ENCODE results near the gene SLC9A3. TPM values are rescaled to one million over a fixed set of nuclear protein-coding genes. Genes with fewer than 3 reads are reported as not detected.
A peak's percentile ranks its signal among the peaks of the same experiment; 100 is the strongest.

Gene SLC9A3
- total RNA-seq, 2 donors from 2014 or later: 78.1 to 170 TPM

DNA sequence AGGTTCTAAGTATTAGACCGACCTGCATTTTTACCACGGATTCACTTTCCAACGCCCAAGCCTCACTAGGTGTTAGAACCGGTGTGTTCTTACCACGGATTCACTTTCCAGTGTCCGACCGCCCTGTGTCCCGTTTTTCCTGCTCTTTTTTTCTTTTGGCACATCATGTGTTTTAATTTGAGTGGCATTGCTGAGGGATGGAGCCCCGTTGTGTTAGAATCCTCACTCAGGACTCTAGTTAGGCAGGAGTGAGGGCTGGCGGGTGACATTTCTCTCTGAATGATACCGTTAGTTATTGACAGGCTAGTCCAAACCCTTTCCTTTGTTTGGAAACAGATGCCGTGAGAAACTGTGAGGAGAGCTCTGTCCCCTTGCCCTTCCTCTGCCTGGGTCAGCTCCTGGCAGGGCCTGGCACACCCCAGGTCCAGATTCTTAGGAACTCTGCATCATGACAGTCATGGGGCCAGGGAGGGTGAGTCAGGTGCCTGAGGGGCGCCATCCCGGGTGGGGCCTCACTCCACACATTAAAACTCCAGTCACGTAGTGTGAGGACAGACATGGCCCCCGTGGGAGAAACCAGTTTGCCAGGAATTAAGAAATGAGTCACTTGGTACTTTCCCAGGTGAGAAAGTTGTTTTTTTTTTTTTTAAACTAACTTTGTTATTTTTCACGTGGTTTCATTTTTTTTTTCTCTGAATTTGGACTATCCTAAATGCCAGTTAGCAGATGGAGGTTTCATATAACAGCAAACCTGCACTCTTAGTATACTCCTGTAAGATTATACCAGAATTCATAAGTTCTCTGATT lies 65.5 kb downstream of the SLC9A3 start:
- DNase-seq (peak in 1 of 2 donors; percentile 8), ATAC-seq (no peak)
- intact Hi-C loops (cut with DNase I, micrococcal nuclease): no loop called here

DNA sequence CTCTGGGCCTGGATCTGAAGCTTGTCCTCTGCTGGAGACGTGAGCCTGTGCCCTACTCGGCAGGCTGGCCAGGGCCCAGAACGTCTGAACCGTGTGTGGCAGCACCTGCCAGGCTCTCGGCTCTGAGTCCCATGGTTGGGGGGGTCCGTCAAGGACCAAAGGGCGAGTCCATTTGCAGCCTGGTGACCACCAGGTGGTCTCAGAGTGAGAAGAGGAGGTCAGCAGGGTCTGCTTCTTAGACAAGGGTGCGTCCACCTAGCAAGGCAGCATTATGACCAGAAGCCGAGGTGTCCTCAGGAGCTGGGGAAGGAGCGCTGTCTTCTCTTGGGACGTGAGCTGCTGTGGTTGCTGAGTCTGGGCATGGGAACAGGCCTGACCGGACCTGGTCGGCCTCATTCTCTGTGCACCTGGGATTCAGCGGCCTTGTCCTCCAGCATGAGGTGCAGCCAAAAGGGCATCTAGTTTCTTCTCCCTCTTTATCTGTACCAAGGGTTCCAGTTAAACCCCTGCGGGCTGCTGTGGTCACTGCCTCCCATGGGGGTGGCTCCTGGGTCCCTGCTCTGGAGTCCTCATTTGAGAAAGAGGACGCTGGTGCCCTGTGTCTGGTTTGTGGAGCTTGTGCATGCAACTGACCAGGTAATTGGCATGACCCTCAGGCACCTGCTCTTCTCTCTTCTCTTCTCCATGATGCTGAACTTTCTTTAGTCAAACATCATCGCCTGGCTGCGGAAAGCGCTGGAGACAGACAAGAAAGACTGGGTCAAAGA lies 66.9 kb downstream of the SLC9A3 start:
- ATAC-seq: no peak
- DNase-seq: peak in 1 of 2 donors; percentile 20
- intact Hi-C loops (cut with DNase I, micrococcal nuclease): no loop called here

DNA sequence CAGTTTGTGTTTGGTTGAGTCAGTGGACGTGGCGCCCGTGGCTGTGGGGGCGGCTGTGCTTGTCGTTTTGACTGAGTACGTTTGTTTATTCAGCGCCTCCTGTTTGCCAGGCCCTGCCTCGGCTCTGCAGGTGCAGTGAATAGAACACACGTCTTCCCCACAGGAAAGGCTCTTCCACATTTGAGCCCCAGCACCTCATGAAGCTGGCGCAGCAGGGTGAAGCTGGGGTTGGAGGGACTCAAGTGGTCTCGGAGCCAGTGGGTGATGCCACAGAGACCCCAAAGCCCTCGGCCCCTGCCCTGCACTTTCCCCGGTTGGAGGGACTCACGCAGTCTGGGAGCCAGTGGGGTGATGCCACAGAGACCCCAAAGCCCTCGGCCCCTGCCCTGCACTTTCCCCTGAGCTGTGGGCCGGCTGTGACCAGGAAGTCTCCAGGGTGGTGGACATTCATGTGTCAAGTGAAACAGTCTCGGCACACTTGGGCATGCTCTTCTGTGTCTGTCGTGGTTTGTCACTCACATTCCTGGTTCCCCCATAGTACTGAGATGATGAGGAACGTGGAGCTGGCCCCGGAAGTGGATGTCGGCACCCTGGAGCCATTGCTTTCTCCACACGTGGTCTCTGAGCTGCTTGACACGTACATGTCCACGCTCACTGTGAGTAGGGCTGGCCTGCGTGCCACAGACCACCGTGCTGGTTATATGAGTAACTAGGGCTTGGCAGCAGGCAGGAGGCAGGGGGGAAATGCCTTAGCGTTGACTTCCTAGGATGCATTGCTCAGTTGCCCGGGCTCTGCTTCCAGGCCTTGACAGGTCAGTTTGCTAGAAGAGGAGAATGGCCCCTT lies 67.7 kb downstream of the SLC9A3 start:
- intact Hi-C loops (cut with DNase I, micrococcal nuclease): no loop called here
- no peak for ATAC-seq
- DNase-seq: peak in 1 of 2 donors; percentile 19

DNA sequence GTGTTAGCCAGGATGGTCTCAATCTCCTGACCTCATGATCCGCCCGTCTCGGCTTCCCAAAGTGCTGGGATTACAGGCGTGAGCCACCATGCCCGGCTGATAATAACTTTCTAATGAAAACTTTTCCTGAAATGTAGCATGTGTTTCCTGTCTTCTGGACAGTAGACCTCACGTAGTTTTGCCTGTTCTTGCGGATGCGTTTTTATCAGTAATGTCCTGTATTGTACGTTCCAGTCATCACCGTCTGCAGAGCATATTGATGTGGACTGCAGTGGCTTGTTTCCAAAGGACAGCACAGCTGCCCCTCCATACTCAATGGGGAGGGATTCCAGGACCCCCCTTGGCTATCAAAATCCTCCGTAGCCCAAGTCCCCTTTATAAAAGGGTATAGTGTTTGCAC lies 68.4 kb downstream of the SLC9A3 start:
- intact Hi-C loops (cut with DNase I, micrococcal nuclease): no loop called here
- ATAC-seq (no peak), DNase-seq (no peak)

DNA sequence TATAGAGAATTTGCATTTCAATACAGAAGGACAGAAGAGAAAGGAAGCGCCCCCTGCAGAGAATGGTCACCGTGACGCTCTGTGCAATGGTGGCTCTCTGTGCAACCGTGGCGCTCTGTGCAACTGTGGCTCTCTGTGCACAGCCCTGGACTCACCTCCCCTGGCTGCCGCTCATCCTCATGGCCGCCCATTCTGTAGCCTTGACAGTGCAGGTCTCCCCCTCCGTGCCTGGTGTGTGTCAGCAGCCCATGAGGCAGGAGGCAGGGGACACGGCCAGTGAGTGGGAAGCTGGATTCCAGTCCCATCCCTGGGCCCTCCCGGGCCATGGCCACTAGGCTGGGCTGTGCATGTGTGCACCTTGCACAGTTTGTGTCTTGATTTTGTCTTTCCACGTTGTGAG lies 69.3 kb downstream of the SLC9A3 start:
- DNase-seq (peak in 1 of 2 donors; percentile 8), ATAC-seq (no peak)
- intact Hi-C loops (cut with DNase I, micrococcal nuclease): no loop called here

DNA sequence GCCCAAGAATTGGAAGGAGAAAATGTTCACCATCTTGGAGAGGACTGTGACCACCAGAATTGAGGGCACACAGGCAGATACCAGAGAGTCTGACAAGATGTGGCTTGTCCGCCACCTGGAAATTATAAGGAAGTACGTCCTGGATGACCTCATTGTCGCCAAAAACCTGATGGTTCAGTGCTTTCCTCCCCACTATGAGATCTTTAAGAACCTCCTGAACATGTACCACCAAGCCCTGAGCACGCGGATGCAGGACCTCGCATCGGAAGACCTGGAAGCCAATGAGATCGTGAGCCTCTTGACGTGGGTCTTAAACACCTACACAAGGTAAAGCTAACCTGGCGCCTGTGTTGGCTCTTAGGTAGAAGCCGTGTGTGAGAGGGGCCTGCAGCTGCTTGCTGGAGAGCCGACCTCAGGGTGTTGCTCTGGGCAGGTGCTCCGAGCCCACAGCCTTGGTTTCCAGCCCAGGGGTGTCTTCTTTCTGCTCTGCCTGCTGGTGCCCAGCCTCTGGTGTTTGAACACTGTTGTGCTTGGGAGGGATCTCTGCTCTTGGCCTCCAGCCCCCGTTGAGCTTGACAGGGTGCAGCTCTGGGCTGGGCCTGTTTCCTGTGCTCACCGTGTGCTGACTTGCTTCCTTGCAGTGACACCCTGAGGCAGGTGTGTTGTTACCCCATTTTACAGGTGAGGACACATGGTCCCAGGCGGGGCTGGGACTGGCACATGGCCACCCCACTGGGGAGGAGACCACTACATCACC lies 70.3 kb downstream of the SLC9A3 start:
- DNase-seq (peak in 1 of 2 donors; percentile 7), ATAC-seq (no peak)
- intact Hi-C loops (cut with DNase I, micrococcal nuclease): no loop called here

DNA sequence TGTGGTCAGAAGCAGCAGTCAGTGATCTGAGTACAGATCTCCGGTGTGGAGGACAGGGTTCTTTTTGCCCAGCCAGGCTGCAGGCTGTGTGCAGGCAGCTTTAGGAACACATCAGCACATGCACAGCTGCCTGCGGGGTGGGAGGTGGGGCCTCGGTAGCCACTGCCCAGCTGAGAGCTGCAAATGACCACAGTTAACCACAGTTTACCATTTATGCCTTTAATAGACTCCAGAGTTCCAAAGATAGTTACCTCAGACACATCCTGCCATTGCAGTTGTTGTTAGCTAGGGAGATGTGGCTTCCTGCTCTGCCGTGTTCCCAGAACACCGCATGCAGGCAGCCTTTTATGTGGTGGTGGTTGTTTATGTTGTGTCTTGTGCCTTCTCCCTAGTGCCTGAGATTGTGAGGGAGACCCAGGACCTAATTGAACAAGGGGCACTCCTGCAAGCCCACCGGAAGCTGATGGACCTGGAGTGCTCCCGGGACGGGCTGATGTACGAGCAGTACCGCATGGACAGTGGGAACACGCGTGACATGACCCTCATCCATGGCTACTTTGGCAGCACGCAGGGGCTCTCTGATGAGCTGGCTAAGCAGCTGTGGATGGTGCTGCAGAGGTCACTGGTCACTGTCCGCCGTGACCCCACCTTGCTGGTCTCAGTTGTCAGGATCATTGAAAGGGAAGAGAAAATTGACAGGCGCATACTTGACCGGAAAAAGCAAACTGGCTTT lies 71.1 kb downstream of the SLC9A3 start:
- ATAC-seq (no peak), DNase-seq (peak in 1 of 2 donors; percentile 14)
- intact Hi-C loops (cut with DNase I, micrococcal nuclease): no loop called here

DNA sequence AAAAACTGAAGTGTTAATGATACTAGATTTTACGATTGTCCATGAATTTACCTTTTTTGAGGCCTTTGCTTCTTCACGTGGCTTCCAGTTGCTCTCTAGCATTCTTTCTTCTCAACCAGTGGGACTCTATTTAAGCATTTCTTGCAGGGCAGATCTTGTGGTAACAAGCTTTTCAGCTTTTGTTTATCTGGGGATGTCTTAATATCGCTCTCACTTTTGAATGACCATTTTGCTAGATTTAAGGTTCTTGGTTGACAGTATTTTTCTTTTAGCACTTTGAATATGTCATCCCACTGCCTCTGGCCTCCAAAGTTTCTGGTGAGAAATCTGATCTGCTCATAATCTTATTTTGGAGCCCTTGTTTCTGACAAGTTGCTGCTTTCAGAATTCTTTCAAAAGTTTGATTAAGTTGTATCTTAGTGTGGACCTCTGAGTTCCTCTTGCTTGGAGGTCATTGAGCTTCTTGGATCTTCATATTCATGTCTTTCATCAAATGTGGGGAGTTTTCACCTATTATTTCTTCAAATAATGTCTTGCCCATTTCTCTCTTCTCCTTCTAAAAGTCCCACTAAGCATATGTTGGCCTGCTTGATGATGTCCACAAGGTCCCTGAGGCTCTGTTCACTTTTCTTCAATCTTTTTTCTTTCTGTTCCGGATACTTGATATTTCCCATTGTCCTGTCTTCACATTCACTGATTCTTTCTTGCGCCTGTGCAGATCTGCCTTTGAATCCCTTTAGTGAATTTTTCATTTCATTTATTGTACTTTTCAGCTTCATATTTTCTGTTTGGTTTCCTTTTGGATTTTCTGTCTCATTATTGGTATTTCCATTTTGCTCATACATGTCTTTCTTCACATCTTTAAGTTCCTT lies 72.4 kb downstream of the SLC9A3 start:
- DNase-seq: no peak
- no peak for ATAC-seq

DNA sequence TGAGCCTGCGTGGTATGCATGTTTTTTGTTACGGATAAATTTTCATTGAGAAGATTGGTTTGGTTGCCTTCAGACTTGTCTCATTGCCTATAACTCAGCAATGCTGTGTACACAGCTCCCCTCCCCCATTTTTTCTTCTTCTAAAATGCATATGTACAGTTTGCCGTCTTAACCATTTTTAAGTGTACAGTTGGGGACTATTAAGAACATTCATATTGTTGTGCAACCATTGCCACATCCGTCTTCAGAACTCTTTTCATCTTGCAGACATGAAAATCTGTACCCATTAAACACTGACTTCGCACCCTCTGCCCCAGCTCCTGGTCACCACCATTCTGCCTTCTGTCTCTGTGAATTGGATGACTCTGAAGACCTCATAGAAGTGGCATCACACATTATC lies 75.1 kb downstream of the SLC9A3 start:
- intact Hi-C loops (cut with DNase I, micrococcal nuclease): no loop called here
- DNase-seq (no peak), ATAC-seq (no peak)

More for the DNA sequence above, 72.4 kb downstream of the SLC9A3 start:
- intact Hi-C loops (cut with DNase I, micrococcal nuclease): no loop called here

DNA sequence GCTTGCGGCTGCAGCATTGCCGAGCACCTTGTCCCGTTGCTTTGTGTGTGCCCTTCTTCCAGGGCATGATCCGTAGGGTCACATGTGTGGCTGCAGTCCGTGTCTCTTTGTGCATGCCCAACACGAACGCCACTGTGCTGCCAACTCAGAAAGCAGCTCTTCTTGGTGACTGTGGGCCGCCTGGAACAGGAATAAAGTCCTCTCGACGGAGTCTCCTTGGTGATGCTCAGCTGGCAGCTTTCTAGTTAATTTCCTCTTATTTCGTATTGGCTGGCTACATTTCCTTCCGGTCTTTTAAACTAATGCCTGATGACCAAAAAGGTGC lies 75.5 kb downstream of the SLC9A3 start:
- intact Hi-C loops (cut with DNase I, micrococcal nuclease): no loop called here
- no peak for DNase-seq
- ATAC-seq: no peak

DNA sequence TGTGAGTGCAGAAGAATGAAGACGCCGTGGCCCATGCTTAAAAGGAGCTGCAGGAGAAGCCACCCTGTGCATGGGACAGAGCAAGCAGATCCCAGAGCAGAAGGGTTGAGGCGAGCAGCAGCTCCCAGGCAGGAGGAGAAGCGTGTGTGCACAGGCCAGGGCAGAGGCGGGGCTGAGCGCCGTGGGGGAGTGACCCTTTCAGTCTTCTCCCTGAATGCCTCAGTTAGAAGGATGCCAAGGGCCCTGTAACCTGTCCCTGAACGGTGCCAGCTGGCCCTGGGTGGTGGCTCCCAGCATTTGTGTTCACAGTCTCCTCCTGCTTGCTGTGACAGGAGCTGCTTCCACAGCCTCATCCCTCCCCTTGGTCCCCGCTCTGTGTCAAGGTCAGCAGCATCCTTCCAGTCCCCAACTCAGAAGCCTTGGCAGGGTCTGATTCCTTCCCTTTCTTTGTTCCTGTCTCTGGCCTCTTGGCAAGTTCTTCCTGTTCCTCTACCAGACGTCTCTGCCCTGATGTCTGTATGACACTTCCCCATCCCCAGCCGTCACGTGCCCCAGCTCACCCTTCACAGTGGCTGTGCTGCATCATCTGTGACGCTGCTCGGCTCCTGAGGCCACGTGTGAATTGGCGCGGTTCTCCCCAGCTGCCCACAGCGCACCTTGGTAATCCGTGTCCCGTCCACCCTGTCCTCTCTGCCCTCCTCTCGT lies 76.0 kb downstream of the SLC9A3 start:
- DNase-seq (peak in 1 of 2 donors; percentile 35), ATAC-seq (no peak)
- intact Hi-C loops (cut with DNase I, micrococcal nuclease): no loop called here

DNA sequence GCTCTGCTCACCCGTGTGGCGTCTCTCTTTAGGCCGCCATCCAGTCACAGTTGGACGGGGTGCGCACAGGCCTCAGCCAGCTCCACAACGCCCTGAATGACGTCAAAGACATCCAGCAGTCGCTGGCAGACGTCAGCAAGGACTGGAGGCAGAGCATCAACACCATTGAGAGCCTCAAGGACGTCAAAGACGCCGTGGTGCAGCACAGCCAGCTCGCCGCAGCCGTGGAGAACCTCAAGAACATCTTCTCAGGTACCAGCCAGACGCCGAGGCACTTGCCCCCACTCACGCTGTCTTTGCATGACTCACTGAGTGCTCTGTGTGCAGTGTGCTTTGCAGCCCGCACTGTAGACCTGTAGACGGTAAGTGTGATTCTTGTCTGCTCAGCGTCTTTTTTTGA lies 76.7 kb downstream of the SLC9A3 start:
- DNase-seq: no peak
- ATAC-seq: no peak
- intact Hi-C loops (cut with DNase I, micrococcal nuclease): no loop called here

DNA sequence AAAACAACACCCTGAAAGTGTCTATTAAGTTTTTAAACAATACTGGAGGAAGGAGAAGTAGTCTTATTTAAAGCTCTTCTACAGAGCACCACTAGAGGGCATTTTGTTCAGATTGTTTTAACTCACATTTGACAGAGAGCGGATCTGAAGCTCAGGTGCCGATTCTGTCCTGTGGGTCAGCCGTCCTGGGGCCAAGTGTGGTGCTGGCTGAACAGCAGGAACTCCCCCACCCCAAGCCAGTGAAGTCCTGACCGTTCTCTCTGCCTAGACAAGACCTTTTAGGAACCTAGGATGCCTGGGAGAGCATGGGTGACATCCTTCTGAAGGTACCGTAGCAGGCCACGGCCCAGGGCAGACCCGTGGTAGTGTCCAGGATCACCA lies 77.4 kb downstream of the SLC9A3 start:
- ATAC-seq: no peak
- intact Hi-C loops (cut with DNase I, micrococcal nuclease): no loop called here
- peak in 1 of 2 donors; percentile 16 for DNase-seq

DNA sequence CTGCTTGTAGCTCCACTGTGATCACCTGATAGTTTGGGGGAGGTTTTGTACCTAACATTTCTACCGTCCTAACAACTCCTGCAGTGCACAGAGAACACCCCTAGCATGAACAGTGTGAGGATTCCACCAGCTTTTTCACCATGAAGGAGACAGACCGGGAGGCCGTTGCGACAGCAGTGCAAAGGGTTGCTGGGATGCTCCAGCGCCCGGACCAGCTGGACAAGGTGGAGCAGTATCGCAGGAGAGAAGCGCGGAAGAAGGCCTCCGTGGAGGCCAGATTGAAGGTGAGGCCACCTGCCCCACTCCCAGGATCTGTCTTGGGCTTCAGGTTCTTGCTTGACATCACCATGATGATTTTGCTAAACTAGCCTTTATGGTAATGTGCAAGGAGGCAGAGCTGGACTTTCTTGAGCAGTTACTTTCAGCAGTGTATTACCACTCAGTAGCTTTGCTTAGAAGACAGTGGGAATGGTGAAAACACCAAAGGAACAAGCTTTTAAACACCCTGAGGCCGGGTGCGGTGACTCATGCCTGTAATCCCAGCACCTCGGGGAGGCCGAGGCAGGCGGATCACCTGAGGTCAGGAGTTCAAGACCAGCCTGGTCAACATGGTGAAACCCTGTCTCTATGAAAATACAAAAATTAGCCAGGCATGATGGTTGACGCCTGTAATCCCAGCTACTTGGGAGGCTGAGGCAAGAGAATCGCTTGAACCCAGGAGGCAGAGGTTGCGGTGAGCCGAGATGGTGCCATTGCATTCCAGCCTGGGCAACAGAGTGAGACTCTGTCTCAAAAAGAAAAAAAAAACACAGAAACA lies 78.0 kb downstream of the SLC9A3 start:
- DNase-seq (peak in 1 of 2 donors; percentile 8), ATAC-seq (no peak)
- intact Hi-C loops (cut with DNase I, micrococcal nuclease): no loop called here

DNA sequence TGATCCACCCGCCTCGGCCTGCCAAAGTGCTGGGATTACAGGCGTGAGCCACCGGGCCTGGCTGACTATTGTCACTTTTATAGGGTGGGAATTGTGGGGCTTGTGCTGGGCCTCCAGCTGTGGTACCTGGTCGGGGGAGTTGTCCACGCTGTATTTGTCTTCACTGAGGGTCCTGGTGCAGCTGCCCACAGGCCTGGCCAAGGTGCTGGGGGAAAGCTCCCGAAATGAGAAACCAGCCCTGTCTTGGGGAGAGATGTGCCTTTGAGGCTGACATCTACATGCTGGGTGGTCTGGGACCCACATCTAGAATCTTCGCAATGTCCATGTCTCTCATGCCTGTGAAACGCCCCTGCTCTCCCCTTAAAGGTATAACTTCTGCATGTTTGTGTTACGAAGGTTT lies 78.7 kb downstream of the SLC9A3 start:
- intact Hi-C loops (cut with DNase I, micrococcal nuclease): no loop called here
- DNase-seq (peak in 1 of 2 donors; percentile 16), ATAC-seq (no peak)

DNA sequence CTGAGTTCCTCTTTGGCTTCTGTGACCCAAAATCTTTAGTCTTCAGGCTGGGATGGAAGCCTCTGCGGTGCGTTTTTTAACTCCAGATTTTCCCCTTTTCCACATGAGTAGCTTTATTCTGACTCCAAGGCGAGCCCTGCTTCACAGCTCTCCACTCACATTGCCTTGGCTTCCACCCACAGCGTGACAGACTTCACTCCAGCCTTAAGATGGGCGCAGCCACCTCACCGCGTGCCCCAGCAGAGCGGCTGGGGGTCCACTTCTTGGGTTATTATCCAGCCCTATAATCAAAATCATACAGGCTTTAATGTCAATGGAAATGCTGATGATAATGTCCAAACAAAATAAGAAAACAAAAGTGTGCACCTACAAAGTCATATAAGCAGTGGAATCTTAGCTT lies 80.0 kb downstream of the SLC9A3 start:
- intact Hi-C loops (cut with DNase I, micrococcal nuclease): no loop called here
- DNase-seq (peak in 1 of 2 donors; percentile 9), ATAC-seq (no peak)

Data from left colon (tissue), 2 donors.